K562 (cell line): ENCODE results near the gene SEC22A. TPM values are rescaled to one million over a fixed set of nuclear protein-coding genes. Genes with fewer than 3 reads are reported as not detected.
A peak's percentile ranks its signal among the peaks of the same experiment; 100 is the strongest.

ENCODE experiments used
- ESRRB ChIP-seq: fragments of 250-450 bp; sonication (Bioruptor Pico); IDR thresholded peaks from 2 replicates; pipeline ENCODE4 v1.5.0; 2020; ENCODE audit warnings: mild to moderate bottlenecking, moderate library complexity, borderline replicate concordance
- FOXA3 ChIP-seq, 2 experiments: fragments of 450-650 bp in 1 of 2; sonication (generic) in 1 of 2; formaldehyde crosslinking; IDR thresholded peaks in 1 of 2; conservative IDR thresholded peaks in 1 of 2; 2 replicates each; pipeline versions ENCODE4 v1.4.0 to v1.8.0; 2020 to 2022; ENCODE audit warnings: mild to moderate bottlenecking in 2 of 2, missing genetic modification reagents in 1 of 2
- HOXB6 ChIP-seq: fragments of 250-450 bp; sonication (Bioruptor Pico); IDR thresholded peaks from 2 replicates; pipeline ENCODE4 v1.5.1; 2022; ENCODE audit warnings: mild to moderate bottlenecking, borderline replicate concordance
- KDM5B ChIP-seq: fragments of 200-600 bp; sonication (generic); IDR thresholded peaks from 2 replicates; pipeline ENCODE4 v1.6.1; 2012; ENCODE audit warnings: low read depth, mild to moderate bottlenecking, moderate library complexity, low read length, control low read depth, inconsistent platforms; ENCODE audit not compliant: insufficient replicate concordance
- SP2 ChIP-seq: IDR thresholded peaks from 2 replicates; pipeline ENCODE4 v1.6.1; 2011; ENCODE audit warnings: mild to moderate bottlenecking, low read depth, low read length, moderate library complexity; ENCODE audit not compliant: poor library complexity, severe bottlenecking; ENCODE audit errors: extremely low read depth
- SRF ChIP-seq, 2 experiments: fragments of 250-450, 450-650 bp in 1 of 2; sonication (Bioruptor Pico) in 1 of 2; sonication (generic) in 1 of 2; formaldehyde crosslinking; IDR thresholded peaks; 2 replicates each; pipeline versions ENCODE4 v1.5.0 to v1.5.1; 2020 to 2022; ENCODE audit warnings: mild to moderate bottlenecking in 1 of 2, missing genetic modification reagents in 1 of 2
- ZNF143 ChIP-seq: sonication (generic); formaldehyde crosslinking; IDR thresholded peaks from 2 replicates; pipeline ENCODE4 v1.9.0; 2022; ENCODE audit warnings: mild to moderate bottlenecking, missing genetic modification reagents
- ZNF311 ChIP-seq: fragments of 250-450 bp; sonication (Bioruptor Pico); IDR thresholded peaks from 2 replicates; pipeline ENCODE4 v1.4.0; 2020; ENCODE audit warnings: mild to moderate bottlenecking, moderate library complexity
- ZNF764 ChIP-seq: fragments of 250-450 bp; sonication (Bioruptor Pico); IDR thresholded peaks from 2 replicates; pipeline ENCODE4 v1.4.0; 2020; ENCODE audit warnings: low read depth, mild to moderate bottlenecking, moderate library complexity
- polyA plus RNA-seq, 8 experiments: library from polyadenylated mRNA; depleted of rRNA in 4 of 8; stranded (reverse) in 5 of 8; unstranded in 3 of 8; fragments of >200 nt; fragmentation: Nextera tagmentation in 2 of 8; fragmentation: Illumina TruSeq in 1 of 8; extraction: Ambion mirVana in 2 of 8; extraction: Trizol in 1 of 8; gene quantifications; 2 replicates each; pipeline versions ENCODE4 v1.2.1 to v1.2.3, GENCODE V29; 2011 to 2014; ENCODE audit warnings: inconsistent platforms in 1 of 8, missing spikeins in 1 of 8
- total RNA-seq, 7 experiments: library from RNA; depleted of rRNA in 6 of 7; stranded (reverse); fragments of >200 nt in 6 of 7; fragmentation: Illumina TruSeq in 2 of 7; extraction: Trizol in 2 of 7; gene quantifications; 2 replicates each; pipeline versions ENCODE4 v1.2.1 to v1.2.3, GENCODE V29; 2011 to 2021; ENCODE audit warnings: low replicate concordance in 1 of 7
- TF ChIP-seq, protein P1 (sequence below): fragments of 200-800 bp; sonication (Bioruptor generic); IDR thresholded peaks from 2 replicates; pipeline ENCODE4 v1.6.1; 2016; ENCODE audit warnings: missing genetic modification characterization, missing compliant biosample characterization
- TF ChIP-seq, protein P2 (sequence below), 3 experiments: IDR thresholded peaks in 2 of 3; conservative IDR thresholded peaks in 1 of 3; 2 replicates each; pipeline ENCODE4 v1.5.1; 2011 to 2012; ENCODE audit warnings: low read length in 3 of 3, mild to moderate bottlenecking in 3 of 3, control low read depth in 2 of 3, improper control_type of control experiment in 1 of 3, inconsistent platforms in 1 of 3, low read depth in 1 of 3, mixed read lengths in 1 of 3, moderate library complexity in 1 of 3; ENCODE audit not compliant: insufficient read depth in 2 of 3
- TF ChIP-seq, protein P3 (sequence below): fragments of 250-450 bp; sonication (Bioruptor Pico); IDR thresholded peaks from 2 replicates; pipeline ENCODE4 v1.8.0; 2021; ENCODE audit warnings: borderline replicate concordance, mild to moderate bottlenecking, moderate library complexity; ENCODE audit not compliant: poor library complexity, severe bottlenecking
- TF ChIP-seq, protein P4 (sequence below): fragments of 200-800 bp; sonication (Bioruptor generic); IDR thresholded peaks from 2 replicates; pipeline ENCODE4 v1.6.1; 2017; ENCODE audit warnings: missing genetic modification characterization, missing compliant biosample characterization
- TF ChIP-seq, protein P5 (sequence below): sonication (generic); formaldehyde crosslinking; IDR thresholded peaks from 2 replicates; pipeline ENCODE4 v1.8.1; 2023; ENCODE audit warnings: mild to moderate bottlenecking, missing genetic modification reagents

SEC22A gene
- total and polyA plus RNA-seq, 9 of the 15 experiments (the other 6 are each of a cell fraction or from before 2014, with no cell fraction given), result 7.9 to 44.5 (median 20.5) TPM

DNA sequence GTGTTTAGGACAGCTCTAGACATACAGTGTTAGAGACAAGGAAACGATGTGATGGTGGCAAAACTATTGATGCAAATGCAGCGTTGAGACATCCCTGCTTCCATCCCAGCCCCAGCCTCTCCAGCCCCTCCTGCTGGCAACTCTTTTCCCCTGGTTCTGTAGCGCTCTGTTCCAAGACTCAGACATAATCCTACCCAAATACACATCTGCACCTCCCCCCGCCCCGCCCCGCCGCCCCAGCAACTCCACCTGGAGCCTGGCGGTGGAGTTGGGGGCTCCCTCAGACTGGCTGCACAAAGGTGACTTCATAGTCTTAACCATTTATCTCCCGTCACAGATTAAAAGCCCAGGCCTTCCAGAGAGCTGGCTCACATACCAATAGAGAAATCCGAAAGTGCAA is 7.2 kb upstream of the SEC22A start (continued):
- TF ChIP-seq, protein P1, sequence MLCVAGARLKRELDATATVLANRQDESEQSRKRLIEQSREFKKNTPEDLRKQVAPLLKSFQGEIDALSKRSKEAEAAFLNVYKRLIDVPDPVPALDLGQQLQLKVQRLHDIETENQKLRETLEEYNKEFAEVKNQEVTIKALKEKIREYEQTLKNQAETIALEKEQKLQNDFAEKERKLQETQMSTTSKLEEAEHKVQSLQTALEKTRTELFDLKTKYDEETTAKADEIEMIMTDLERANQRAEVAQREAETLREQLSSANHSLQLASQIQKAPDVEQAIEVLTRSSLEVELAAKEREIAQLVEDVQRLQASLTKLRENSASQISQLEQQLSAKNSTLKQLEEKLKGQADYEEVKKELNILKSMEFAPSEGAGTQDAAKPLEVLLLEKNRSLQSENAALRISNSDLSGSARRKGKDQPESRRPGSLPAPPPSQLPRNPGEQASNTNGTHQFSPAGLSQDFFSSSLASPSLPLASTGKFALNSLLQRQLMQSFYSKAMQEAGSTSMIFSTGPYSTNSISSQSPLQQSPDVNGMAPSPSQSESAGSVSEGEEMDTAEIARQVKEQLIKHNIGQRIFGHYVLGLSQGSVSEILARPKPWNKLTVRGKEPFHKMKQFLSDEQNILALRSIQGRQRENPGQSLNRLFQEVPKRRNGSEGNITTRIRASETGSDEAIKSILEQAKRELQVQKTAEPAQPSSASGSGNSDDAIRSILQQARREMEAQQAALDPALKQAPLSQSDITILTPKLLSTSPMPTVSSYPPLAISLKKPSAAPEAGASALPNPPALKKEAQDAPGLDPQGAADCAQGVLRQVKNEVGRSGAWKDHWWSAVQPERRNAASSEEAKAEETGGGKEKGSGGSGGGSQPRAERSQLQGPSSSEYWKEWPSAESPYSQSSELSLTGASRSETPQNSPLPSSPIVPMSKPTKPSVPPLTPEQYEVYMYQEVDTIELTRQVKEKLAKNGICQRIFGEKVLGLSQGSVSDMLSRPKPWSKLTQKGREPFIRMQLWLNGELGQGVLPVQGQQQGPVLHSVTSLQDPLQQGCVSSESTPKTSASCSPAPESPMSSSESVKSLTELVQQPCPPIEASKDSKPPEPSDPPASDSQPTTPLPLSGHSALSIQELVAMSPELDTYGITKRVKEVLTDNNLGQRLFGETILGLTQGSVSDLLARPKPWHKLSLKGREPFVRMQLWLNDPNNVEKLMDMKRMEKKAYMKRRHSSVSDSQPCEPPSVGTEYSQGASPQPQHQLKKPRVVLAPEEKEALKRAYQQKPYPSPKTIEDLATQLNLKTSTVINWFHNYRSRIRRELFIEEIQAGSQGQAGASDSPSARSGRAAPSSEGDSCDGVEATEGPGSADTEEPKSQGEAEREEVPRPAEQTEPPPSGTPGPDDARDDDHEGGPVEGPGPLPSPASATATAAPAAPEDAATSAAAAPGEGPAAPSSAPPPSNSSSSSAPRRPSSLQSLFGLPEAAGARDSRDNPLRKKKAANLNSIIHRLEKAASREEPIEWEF, result no peak
- TF ChIP-seq ESRRB (CRISPR knock-in tag) (no peak), ZNF764 (CRISPR knock-in tag) (no peak), FOXA3 (CRISPR knock-in tag; conservative IDR thresholded peaks at IDR 0.05 in 1 of 2, IDR thresholded peaks at IDR 0.05 in 1 of 2) (no peak), KDM5B (no peak), ZNF143 (no peak), ZNF311 (no peak), SRF (CRISPR knock-in tag; IDR thresholded peaks at IDR 0.05) (no peak), HOXB6 (no peak), SP2 (no peak)
- TF ChIP-seq, protein P2, sequence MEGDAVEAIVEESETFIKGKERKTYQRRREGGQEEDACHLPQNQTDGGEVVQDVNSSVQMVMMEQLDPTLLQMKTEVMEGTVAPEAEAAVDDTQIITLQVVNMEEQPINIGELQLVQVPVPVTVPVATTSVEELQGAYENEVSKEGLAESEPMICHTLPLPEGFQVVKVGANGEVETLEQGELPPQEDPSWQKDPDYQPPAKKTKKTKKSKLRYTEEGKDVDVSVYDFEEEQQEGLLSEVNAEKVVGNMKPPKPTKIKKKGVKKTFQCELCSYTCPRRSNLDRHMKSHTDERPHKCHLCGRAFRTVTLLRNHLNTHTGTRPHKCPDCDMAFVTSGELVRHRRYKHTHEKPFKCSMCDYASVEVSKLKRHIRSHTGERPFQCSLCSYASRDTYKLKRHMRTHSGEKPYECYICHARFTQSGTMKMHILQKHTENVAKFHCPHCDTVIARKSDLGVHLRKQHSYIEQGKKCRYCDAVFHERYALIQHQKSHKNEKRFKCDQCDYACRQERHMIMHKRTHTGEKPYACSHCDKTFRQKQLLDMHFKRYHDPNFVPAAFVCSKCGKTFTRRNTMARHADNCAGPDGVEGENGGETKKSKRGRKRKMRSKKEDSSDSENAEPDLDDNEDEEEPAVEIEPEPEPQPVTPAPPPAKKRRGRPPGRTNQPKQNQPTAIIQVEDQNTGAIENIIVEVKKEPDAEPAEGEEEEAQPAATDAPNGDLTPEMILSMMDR (IDR thresholded peaks at IDR 0.05 in 2 of 3, conservative IDR thresholded peaks at IDR 0.05 in 1 of 3; ENCODE audit: insufficient read depth in 2 of 3, low read depth in 1 of 3, low read length in 3 of 3), result peak; percentile 55 to 61 (median 59)
- TF ChIP-seq, protein P3, sequence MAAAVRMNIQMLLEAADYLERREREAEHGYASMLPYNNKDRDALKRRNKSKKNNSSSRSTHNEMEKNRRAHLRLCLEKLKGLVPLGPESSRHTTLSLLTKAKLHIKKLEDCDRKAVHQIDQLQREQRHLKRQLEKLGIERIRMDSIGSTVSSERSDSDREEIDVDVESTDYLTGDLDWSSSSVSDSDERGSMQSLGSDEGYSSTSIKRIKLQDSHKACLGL (CRISPR knock-in tag), result no peak
- TF ChIP-seq, protein P4, sequence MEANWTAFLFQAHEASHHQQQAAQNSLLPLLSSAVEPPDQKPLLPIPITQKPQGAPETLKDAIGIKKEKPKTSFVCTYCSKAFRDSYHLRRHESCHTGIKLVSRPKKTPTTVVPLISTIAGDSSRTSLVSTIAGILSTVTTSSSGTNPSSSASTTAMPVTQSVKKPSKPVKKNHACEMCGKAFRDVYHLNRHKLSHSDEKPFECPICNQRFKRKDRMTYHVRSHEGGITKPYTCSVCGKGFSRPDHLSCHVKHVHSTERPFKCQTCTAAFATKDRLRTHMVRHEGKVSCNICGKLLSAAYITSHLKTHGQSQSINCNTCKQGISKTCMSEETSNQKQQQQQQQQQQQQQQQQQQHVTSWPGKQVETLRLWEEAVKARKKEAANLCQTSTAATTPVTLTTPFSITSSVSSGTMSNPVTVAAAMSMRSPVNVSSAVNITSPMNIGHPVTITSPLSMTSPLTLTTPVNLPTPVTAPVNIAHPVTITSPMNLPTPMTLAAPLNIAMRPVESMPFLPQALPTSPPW (CRISPR knock-in tag), result 0 out of 2 replicates have a peak, but pooled peaks have one; percentile 20
- TF ChIP-seq, protein P5, sequence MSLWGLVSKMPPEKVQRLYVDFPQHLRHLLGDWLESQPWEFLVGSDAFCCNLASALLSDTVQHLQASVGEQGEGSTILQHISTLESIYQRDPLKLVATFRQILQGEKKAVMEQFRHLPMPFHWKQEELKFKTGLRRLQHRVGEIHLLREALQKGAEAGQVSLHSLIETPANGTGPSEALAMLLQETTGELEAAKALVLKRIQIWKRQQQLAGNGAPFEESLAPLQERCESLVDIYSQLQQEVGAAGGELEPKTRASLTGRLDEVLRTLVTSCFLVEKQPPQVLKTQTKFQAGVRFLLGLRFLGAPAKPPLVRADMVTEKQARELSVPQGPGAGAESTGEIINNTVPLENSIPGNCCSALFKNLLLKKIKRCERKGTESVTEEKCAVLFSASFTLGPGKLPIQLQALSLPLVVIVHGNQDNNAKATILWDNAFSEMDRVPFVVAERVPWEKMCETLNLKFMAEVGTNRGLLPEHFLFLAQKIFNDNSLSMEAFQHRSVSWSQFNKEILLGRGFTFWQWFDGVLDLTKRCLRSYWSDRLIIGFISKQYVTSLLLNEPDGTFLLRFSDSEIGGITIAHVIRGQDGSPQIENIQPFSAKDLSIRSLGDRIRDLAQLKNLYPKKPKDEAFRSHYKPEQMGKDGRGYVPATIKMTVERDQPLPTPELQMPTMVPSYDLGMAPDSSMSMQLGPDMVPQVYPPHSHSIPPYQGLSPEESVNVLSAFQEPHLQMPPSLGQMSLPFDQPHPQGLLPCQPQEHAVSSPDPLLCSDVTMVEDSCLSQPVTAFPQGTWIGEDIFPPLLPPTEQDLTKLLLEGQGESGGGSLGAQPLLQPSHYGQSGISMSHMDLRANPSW (CRISPR knock-in tag), result no peak
- TF ChIP-seq, all 486 proteins: peak for 3
